SW480 (cell line): Measurements from ENCODE around the gene SIVA1.

ENCODE experiments used
- DNase-seq: peaks from one replicate; pipeline ENCODE4 v3.0.0-alpha.2; 2016; ENCODE audit warnings: low spot score

The SIVA1 gene

GRCh38 chr14:104721505-104722431, 31.2 kb upstream of the SIVA1 start:
- DNase-seq = no peak

GRCh38 chr14:104722938-104723650, 29.9 kb upstream of the SIVA1 start:
- DNase-seq = no peak

DNA sequence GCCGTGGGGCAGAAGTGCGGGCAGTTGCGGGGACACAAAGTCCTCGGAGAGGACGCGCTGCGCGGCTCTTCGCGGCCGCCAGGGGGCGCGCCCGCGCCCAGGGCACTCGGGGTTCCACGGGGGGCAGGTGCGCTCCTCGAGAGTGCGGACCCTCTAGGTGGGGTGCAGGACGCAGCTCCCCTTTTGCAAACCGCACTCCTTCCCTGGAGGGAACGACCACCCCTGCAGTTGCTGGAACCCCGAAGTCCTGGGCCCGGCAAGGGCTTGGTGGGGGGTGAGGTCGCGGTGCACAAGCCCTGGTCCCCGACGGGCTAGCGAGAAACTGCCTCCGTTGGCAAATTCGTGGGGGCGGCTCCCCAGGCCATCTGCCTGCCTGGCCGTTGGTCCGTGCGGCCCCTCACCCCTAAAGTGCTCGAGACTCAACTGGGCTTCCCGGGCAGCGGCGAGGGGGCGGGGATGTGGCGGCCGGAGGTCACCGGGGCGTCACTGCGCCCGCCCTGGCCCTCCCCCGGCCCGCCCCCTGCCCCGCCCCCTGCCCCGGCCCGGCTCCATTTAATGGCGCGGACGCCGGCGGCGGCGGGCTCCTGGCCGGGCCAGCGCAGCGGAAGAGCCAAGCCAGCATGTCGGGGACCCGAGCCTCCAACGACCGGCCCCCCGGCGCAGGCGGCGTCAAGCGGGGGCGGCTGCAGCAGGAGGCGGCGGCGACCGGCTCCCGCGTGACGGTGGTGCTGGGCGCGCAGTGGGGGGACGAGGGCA, 29.1 kb upstream of the SIVA1 start, which contains the start of gene ADSS1:
Gene ADSS1, plus strand, starts transcription at position 579 of the 756 bp plus-strand sequence. Its CDS starts 42 bp downstream, at position 621.
- DNase-seq = peak; percentile 45

- DNase-seq = peak; percentile 36
These were observed 28.5 kb upstream of the SIVA1 start for GRCh38 chr14:104724407-104724980.

GRCh38 chr14:104724981-104725771, 27.8 kb upstream of the SIVA1 start:
- peak; percentile 62 for DNase-seq

DNA sequence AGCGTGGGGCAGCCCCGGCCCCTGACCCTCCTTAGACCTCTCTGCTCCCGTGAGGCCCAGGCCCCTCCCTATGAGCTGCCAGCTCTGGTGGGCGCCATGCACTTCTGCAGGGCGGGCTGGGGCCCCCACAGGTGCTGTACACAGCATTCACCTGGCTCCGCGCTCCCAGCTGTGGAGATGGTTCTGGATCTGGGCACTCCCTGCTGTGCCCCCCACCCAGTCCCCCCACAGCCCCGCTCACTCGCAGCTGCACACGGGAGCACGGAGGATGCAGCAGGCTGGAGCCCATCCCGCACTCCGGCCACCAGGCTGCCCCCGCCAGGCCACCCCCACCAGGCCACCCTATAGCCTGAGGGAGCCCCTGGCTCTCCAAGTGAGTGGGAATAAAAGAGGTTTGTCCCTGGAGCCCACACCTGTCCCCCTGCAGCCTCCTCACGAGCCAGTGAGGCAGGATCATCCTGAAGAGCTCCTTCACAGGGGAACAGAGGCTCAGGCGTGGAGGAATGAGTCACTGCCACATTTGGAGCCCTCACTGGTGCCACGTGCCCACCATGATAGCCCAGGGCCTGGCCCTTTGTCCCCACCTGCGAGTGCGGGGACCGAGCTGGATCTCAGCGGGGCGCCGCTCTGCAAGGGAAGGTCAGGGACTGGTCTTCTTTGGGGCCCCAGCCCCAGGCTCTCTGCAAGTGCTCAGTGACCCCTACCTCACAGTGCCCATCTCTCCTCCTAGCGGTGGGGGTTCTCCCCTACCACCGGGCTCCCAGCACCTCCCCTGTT, 27.0 kb upstream of the SIVA1 start:
- no peak for DNase-seq

- no peak for DNase-seq
These were observed 26.1 kb upstream of the SIVA1 start for GRCh38 chr14:104726600-104727451.

DNA sequence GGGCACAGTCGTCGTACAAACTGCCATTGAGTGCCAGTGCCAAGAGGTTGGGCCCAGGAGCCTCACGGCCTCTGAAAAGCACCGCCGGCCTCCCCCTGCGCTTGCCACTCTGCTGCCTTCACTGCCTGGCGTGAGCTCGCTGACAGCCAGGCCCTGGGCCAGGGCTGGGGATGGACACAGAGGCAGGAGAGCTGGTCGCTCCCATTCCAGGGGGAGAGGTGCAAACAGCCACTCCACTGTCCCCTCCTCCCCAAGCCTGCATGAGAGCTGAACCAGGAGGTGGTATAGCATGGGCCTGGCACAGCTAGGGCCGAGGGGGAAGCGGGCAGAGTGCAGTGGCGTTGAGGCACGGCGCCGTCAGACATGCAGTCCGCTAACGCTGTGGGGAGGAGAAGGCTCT, 24.3 kb upstream of the SIVA1 start:
- DNase-seq = no peak

DNA sequence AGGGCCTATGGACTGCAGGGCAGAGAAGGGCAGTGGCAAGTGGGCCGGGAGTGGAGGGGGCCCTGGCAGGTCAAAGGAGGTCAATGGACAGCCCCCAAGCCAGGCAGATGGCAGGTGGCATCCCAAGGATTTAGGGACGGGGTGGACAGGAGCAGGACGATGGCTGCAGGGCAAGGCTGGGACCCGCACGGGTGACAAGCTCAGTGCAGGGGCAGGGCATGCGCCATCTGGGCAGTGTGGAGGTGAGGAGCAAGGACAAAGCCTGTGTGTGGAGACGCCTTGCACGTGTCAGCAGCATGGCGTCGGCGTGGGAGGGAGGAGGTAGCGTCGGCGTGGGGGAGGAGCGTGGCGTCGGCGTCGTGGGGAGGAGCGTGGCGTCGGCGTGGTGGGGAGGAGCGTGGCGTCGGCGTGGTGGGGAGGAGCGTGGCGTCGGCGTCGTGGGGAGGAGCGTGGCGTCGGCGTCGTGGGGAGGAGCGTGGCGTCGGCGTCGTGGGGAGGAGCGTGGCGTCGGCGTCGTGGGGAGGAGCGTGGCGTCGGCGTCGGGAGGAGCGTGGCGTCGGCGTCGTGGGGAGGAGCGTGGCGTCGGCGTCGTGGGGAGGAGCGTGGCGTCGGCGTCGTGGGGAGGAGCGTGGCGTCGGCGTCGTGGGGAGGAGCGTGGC, 23.6 kb upstream of the SIVA1 start:
- peak; percentile 68 for DNase-seq

- peak; percentile 53 for DNase-seq
These were observed 23.1 kb upstream of the SIVA1 start for GRCh38 chr14:104729835-104730181.

GRCh38 chr14:104730487-104730886, 22.5 kb upstream of the SIVA1 start:
- DNase-seq = no peak

DNA sequence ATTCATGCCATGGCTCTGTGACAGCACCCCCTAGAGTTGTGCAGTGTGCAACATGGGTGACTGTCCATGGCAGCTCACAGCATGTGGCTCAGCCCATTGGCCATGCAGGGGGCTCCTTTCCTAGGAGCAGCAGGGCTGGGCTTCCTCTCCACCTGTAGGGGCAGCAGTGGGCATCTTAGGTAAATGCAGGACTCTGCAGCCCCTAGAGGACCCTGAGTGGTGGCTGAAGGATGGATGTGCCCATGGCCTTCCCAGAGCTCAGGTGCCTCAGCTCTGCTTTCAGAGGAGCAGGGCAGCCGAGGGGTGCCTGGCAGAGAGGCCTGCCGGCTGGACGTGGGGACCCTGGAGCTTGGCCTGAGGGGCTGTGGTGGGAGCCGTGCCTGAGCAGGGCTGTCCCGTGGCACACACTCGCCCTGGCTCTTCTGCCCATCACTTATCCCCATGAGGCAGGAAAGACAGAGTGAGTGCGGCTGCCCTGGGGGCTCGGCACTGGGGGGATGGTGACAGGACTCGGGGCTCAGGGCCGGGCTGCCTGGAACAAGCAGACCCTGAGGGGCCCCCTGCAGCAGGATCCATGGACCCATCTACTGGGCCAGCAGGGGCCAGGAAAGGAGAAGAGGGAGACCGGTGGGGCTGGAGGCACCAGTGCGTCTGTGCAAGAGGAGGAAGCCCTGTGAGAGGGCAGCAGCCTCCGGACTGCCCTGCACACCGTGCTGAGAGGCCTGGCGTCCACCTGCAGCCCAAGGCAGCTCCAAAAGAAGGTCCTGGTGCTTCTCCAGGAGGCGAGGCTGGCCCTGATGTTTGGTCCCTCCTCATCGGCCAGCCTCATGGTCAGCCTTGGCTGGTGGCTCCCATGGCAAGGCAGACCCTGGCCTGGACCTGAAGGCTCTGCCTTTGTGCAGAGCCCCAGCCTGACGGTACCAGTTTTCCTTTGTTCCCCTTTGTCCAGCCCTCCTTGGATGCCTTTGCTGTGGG, 21.3 kb upstream of the SIVA1 start:
- peak; percentile 58 for DNase-seq

GRCh38 chr14:104732355-104732804, 20.6 kb upstream of the SIVA1 start:
- no peak for DNase-seq

GRCh38 chr14:104732931-104733681, 19.8 kb upstream of the SIVA1 start:
- peak; percentile 47 for DNase-seq

DNA sequence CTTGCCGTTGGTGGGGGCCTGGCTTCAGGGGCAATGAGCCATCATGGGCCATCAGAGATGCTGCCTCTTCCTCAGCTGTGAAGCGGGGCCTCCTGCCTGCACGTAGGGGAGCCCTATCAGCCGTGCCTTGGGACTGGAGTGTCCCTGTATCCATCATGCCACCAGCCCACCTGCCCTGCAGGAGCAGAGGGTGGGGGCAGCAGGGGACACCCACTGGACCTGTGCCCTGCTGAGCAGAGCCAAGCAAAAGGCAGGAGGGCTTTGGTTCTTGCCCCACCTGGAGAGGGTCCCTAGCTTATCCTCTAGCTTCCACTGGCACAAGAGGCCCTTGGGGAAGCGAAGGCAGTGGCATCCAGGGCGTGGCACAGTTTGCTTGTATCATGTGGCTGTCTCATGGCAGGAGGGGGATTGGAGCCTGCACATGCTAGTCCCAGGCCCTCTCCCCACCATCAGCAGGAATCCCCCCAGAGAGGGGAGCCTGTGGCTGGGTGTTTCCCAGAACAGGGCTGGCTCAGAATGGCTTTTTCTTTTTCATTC, 18.8 kb upstream of the SIVA1 start:
- no peak for DNase-seq

DNA sequence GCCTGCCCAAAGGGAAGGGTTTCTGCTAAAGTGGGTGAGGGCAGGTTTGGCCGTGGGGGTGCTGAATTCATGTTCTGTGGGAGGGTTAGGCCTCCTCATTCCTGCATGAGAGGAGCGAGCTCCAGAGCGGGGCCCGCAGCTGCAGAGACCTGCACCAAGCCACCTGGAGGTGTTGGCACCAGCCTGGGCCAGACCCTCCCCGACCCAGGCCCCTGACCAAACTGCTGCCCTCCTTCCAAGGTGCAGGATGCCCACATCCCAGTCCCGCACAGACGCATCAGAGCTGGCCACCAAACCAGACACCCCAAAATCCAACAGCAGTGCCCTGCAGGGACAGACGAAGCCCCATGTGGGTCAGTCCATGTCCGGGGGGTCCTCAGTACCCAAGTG, 18.4 kb upstream of the SIVA1 start:
- no peak for DNase-seq
